Measurements from ENCODE around the gene TPD52L2.

TPD52L2 gene

DNA sequence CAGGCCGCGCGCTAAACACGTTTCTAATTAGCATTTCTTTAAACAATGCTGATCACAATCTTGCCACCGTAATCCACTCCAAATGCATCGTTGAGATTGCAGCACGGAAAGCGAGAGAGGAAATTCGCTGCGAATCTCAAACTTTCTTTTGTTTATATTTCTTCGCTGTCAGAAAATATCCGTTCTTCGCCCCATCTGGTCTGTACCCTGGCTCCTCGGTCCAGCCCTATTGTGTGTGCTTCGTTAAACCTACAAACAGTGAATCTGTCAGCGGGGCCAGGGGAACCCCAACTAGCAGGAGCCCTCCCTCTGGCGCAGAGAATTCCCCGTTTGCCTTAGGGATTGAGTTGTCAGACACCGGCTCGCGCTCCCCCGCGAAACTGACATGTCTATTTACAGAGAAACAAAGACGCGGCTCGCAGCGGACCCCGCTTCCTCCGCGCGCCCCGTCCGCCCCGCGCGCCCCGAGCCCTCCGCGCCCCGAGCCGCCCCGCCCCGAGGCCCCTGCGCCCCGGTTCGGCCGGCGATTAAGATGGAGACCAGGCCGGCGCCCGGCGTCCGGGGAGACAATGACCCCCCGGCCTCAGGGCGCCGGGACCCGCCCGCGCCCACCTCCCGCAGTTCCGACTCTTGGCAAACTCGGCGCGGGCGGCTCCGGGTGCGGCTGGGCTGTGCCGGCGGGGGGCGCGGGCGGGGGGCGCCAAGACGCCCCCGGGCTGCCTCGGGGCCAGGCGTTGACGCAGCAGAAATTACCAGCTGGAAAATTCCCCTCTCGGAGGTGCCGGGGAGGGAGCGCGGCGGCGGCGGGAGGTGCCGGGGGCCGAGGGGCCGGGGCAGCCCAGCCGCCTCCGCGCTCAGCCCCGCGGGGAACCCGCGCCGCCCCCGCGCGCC is 34.9 kb upstream of the TPD52L2 start:
- Mint-ChIP-seq H3K36me3 (ENCODE audit: insufficient read depth) (peaks cover 8% of the 10 kb centered on the region), H3K4me1 (peaks cover 11% of the 10 kb centered on the region), H3K27me3 (peaks cover 55% of the 10 kb centered on the region), H3K27ac (ENCODE audit: low read depth) (peak overlapping the region; percentile 47), H3K9me3 (no peaks in the 10 kb centered on the region), H3K4me3 (peak overlapping the region; percentile 84)
- ATAC-seq (replicated peaks; ENCODE audit: extremely low read depth, poor library complexity, severe bottlenecking), result no peak
- DNase-seq (ENCODE audit: low spot score in 2 of 2), result no peak

DNA sequence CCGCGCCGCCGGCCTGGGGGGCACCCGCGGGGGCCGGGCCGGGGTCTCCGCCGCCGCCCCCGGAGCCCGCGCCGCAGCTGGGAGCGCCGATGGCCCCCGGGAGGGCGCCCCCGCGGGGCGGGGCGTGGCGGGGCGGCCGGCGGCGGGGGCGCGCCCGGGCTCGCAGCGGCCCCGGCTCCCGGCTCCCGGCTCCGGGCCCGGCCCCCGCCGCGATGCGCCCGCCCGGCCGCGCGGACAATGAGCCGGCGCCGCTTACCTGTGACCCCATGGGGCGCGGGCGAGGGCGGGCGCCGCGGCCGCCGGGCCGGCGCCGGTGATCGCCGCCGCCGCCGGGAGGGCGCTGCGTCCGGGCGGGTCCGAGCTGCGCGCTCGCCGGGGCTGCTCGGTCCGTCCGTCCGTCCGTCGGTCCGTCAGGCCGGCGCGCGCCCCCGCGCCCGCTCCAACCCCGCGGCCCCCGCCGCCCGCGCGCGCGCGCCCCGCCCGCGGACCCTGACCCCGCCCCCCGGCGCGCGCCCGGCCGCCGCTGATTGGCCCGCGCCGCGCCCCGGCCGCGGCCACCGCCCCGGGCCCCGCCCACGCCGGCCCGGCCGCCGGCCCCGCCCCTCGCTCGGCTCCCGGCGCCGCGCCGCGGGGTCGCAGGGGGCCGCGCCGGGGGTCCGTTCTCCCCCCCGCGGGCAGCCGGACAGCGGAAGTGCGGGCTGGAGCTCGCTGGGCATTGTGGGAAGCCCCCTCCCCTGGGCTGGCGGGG is 34.1 kb upstream of the TPD52L2 start, which contains the start of gene ZBTB46:
Gene ZBTB46 (minus strand): TSS at position 424 of the 748 bp plus-strand sequence. CDS start 40,507 bp downstream, outside the sequence.
- Mint-ChIP-seq H3K36me3 (ENCODE audit: insufficient read depth) (peaks cover 7% of the 10 kb centered on the region), H3K4me3 (peak within 1 kb of the TSS; percentile 84), H3K9me3 (no peaks in the 10 kb centered on the region), H3K27ac (ENCODE audit: low read depth) (peak within 1 kb of the TSS; percentile 47), H3K4me1 (peaks cover 11% of the 10 kb centered on the region), H3K27me3 (peaks cover 46% of the 10 kb centered on the region)
- no peak for DNase-seq (ENCODE audit: low spot score in 2 of 2)
- no peak for ATAC-seq (replicated peaks; ENCODE audit: extremely low read depth, poor library complexity, severe bottlenecking)

DNA sequence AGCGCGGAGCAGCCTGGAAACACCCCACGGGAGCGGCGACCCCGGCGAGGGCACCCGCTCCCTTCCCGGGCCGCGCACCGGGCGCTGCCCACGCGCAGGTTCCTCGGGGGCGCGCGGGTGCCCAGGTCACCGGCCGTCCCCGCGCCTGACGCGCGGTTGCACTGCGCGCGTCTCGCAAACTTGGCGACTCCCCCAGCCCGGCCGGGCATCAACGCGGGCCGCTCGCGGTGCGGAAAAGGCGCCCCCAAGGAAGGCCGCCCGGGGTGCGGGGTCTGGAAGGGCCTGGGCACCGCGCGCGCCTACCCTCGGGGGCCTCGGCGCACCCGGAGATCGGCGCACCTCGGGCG is 33.5 kb upstream of the TPD52L2 start:
- Mint-ChIP-seq H3K36me3 (ENCODE audit: insufficient read depth) (peaks cover 7% of the 10 kb centered on the region), H3K4me3 (no peak overlapping the region), H3K9me3 (no peaks in the 10 kb centered on the region), H3K27ac (ENCODE audit: low read depth) (no peak overlapping the region), H3K4me1 (peaks cover 11% of the 10 kb centered on the region), H3K27me3 (peaks cover 41% of the 10 kb centered on the region)
- ATAC-seq (replicated peaks; ENCODE audit: extremely low read depth, poor library complexity, severe bottlenecking) (no peak), DNase-seq (ENCODE audit: low spot score in 2 of 2) (no peak)

DNA sequence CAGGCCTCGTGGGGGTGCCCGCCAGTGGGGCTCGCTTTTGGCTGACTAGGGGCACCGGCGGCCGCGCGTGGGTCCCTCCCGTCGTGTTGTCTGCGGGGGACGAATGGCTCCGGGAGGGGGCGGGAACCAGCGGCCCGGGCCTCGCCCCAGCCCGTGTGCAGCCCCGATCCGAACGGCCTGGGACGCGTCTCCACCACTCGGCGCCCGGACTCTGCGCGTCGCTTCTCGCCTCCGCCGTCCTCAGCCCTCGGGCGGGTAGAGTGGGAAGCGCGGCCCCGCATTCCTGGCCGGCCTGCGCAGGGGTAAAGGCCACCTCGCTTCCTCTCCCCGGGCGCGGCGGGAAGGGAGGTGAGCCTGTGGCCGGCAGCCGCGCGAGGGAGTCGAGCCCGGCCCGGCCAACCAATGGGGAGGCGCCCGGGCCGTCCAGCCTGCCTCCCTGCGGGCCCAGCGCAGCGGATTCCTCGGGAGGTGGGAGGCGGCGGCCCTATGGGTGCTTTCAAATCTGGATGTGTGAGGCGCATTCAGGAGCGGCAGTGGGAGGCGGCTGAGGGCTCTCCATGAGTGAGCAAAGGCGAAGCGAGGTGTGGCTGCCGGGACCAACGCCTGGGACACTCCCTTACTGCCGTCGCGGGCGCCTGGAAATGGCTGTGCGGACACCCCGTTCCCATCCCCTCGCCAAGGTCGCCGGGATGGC is 32.9 kb upstream of the TPD52L2 start:
- H3K27ac Mint-ChIP-seq (ENCODE audit: low read depth), result no peak overlapping the region
- H3K9me3 Mint-ChIP-seq, result no peaks in the 10 kb centered on the region
- no peak for ATAC-seq (replicated peaks; ENCODE audit: extremely low read depth, poor library complexity, severe bottlenecking)
- no peak for DNase-seq (ENCODE audit: low spot score in 2 of 2)
- H3K27me3 Mint-ChIP-seq, result peaks cover 41% of the 10 kb centered on the region
- H3K36me3 Mint-ChIP-seq (ENCODE audit: insufficient read depth), result peaks cover 7% of the 10 kb centered on the region
- H3K4me1 Mint-ChIP-seq, result peaks cover 11% of the 10 kb centered on the region
- H3K4me3 Mint-ChIP-seq, result peak overlapping the region; percentile 46

DNA sequence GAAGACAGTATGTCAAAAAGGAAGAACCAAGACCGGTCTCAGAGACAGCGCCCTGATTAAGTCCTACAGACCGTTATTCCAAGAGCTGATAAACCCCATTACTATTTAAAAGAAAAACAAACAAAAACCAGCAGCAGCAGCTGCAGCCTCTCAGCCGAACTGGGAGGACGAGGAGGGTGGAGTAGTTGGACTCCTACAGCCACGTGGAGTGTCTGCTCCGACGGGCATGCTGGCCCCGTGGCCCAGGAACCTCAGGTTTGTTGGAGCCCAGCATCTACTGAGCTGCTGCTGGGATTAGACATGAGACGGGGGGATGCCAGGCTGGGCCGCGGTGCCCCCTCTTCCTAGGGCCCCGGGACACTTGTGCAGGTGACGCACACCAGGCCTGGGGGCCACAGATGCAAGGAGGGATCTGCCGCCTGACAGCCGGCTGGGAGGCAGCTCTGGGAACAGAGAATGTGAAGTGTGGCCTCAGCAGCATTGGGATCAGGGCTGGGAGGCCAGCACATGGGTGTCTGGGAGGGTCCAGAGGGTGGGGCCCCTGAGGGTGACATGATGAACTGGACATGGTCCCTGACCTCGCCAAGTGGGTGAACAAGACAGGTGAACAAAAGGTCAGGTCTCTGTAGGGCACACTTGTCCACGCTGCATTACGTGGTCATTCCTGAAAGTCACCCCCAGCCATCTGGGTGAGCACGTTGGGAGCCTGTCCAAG is 31.1 kb upstream of the TPD52L2 start:
- peak overlapping the region; percentile 46 for H3K4me3 Mint-ChIP-seq
- ATAC-seq (replicated peaks; ENCODE audit: extremely low read depth, poor library complexity, severe bottlenecking) (no peak), DNase-seq (ENCODE audit: low spot score in 2 of 2) (no peak)
- no peak overlapping the region for H3K27ac Mint-ChIP-seq (ENCODE audit: low read depth)
- H3K36me3 Mint-ChIP-seq (ENCODE audit: insufficient read depth), result peaks cover 7% of the 10 kb centered on the region
- H3K9me3 Mint-ChIP-seq, result no peaks in the 10 kb centered on the region
- peaks cover 28% of the 10 kb centered on the region for H3K27me3 Mint-ChIP-seq
- H3K4me1 Mint-ChIP-seq, result peaks cover 11% of the 10 kb centered on the region

DNA sequence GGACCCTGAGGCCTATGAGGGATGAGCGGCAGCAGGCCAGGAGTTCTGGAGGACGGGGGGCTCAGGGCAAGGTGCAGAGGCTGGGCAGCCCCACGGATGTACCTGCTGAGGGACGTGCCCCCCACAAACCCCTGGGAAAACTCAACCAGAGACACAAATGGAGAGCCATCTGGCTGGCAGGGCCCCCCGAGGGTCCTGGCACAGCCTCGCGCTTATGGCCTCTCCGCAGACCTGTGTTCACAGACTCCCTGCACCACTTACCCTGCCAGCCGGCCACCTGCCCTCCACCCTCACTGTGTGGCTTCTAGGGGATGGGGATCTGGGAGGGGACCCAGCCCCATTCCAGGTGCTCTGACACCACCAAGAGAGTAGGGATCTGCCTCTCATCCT is 30.6 kb upstream of the TPD52L2 start:
- H3K4me3 Mint-ChIP-seq, result no peak overlapping the region
- no peaks in the 10 kb centered on the region for H3K9me3 Mint-ChIP-seq
- H3K36me3 Mint-ChIP-seq (ENCODE audit: insufficient read depth), result peaks cover 5% of the 10 kb centered on the region
- H3K27ac Mint-ChIP-seq (ENCODE audit: low read depth), result no peak overlapping the region
- H3K4me1 Mint-ChIP-seq, result peaks cover 8% of the 10 kb centered on the region
- no peak for DNase-seq (ENCODE audit: low spot score in 2 of 2)
- no peak for ATAC-seq (replicated peaks; ENCODE audit: extremely low read depth, poor library complexity, severe bottlenecking)
- peaks cover 22% of the 10 kb centered on the region for H3K27me3 Mint-ChIP-seq

DNA sequence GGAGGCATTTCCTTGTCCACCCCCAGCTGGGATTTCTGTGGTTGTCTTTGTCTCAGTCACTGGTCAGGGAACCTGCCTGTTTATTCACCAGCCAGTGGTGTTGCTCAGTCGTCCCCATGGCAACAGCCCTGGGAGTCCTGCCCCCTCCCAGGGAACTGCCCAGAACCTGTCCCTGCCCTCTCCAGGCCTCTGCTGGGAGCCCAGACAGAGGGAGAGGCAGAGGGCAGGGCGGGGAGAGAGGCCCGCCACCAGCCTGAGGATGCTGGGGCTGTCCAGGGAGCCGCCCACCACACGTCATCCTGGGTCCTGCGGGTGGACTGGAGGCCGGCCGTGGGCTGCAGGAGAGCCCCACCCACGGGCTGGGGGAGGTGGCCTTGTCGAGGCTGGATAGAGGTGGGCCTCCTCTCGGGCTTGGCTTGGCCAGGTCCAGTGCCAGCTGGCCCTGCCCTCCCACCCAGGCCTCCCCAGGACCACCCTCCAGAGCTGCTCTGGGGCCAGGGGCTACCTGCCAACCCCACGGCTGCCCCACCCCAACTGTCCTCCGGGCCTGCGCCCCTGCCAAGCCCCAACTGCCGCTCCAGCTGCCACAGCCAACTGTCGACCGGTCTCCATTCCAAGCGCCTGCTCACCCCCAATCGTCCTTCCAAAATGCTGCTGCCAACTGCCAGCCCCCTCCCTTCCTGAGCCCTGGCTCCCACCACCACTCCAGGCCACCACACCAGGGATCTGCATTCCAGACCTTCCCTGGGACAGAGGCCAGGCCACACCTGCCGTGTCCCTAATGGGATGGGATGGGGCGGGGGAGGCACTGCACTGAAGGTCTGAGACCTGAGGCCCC is 29.8 kb upstream of the TPD52L2 start:
- ATAC-seq (replicated peaks; ENCODE audit: extremely low read depth, poor library complexity, severe bottlenecking), result no peak
- peaks cover 19% of the 10 kb centered on the region for H3K27me3 Mint-ChIP-seq
- no peaks in the 10 kb centered on the region for H3K9me3 Mint-ChIP-seq
- no peaks in the 10 kb centered on the region for H3K36me3 Mint-ChIP-seq (ENCODE audit: insufficient read depth)
- no peak overlapping the region for H3K27ac Mint-ChIP-seq (ENCODE audit: low read depth)
- DNase-seq (ENCODE audit: low spot score in 2 of 2), result no peak
- H3K4me3 Mint-ChIP-seq, result no peak overlapping the region
- H3K4me1 Mint-ChIP-seq, result peaks cover under 1% of the 10 kb centered on the region

DNA sequence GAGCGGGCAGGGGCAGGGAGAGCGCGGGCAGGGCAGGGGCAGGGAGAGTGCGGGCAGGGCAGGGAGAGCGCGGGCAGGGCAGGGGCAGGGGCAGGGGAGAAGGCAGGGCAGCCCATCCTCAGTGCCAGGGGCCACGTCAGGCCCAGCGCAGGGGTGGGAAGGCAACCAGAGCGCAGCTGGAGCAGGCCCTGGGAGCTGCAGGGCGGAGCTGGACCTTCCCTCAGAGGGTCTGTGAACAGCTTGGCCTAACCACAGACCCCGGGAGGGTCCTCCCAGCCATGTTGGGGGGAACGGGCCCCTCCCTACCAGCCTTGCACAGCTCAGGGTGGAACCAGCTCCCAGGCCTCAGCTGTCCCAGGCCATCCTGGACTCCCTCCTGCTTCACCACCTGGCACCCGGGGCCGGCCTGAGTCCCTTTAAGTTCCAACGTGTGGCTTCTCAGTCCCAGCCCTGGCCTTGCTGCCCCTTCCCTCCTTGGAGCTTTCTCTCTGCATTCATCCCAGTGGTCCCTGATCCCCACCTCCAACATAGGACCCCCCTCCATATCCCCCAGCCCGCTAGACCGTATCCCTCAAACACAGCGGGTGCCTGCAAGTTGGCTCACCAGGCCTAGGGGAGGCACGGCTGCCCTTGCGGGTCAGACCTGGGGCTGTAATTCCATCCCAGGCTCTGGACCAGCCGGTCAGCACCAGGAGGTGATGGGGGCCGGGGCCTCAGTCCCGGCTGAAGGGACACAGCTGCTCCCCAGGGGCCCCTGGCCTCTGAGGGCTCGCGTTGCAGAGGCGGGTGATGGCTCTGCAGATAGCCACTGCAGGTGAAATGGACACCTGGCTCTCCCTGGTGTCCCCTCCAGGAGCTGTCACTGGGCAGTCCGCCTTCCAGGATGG is 28.4 kb upstream of the TPD52L2 start:
- DNase-seq (ENCODE audit: low spot score in 2 of 2) (no peak), ATAC-seq (replicated peaks; ENCODE audit: extremely low read depth, poor library complexity, severe bottlenecking) (no peak)
- Mint-ChIP-seq H3K9me3 (no peaks in the 10 kb centered on the region), H3K36me3 (ENCODE audit: insufficient read depth) (no peaks in the 10 kb centered on the region), H3K27ac (ENCODE audit: low read depth) (no peak overlapping the region), H3K27me3 (peaks cover 24% of the 10 kb centered on the region), H3K4me1 (no peaks in the 10 kb centered on the region), H3K4me3 (no peak overlapping the region)

DNA sequence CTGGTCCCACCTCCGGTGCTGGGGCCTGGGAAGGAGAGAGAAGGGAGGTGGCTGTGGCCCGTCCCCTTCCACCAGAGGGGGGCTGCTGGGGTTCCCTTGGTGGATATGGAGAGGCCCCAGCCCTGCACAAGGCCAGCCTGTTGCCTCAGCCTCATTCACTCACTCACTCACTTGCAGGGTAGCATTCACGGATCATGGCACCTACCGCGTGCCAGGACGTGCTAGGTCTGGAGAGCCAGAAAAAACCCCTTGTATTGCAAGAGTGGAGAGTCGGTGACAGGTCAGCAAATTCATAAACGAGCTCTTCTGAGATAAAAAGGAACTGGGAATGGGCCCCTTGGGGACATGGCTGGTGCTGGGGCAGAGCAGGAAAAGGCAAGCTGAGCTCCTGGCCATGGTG is 27.6 kb upstream of the TPD52L2 start:
- no peak for ATAC-seq (replicated peaks; ENCODE audit: extremely low read depth, poor library complexity, severe bottlenecking)
- no peak for DNase-seq (ENCODE audit: low spot score in 2 of 2)
- no peaks in the 10 kb centered on the region for H3K9me3 Mint-ChIP-seq
- H3K36me3 Mint-ChIP-seq (ENCODE audit: insufficient read depth), result no peaks in the 10 kb centered on the region
- H3K4me3 Mint-ChIP-seq, result no peak overlapping the region
- peaks cover 32% of the 10 kb centered on the region for H3K27me3 Mint-ChIP-seq
- H3K27ac Mint-ChIP-seq (ENCODE audit: low read depth), result no peak overlapping the region
- no peaks in the 10 kb centered on the region for H3K4me1 Mint-ChIP-seq

DNA sequence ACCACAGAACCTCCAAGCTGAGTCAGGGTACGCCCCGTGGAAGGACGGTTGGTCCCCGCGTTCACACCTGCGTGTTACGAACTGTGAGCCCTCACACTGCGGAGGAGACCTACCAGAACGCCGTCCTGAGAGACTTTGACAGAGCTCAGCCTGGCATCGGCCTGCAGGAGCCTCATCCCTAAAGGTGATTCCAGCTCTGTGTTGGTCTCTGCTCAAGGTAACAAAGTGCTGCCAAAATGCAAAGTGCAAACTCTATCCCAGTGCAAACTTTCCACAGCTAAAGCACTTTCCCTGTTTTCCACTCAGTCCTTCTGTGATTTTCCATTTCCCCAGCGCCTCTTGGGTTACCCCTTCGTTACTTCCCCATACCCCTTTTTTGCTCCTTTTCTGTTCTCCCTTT is 25.4 kb upstream of the TPD52L2 start:
- Mint-ChIP-seq H3K27ac (ENCODE audit: low read depth) (no peak overlapping the region), H3K36me3 (ENCODE audit: insufficient read depth) (no peaks in the 10 kb centered on the region), H3K4me3 (no peak overlapping the region), H3K4me1 (no peaks in the 10 kb centered on the region), H3K27me3 (peaks cover 36% of the 10 kb centered on the region), H3K9me3 (no peaks in the 10 kb centered on the region)
- DNase-seq (ENCODE audit: low spot score in 2 of 2) (no peak), ATAC-seq (replicated peaks; ENCODE audit: extremely low read depth, poor library complexity, severe bottlenecking) (no peak)

DNA sequence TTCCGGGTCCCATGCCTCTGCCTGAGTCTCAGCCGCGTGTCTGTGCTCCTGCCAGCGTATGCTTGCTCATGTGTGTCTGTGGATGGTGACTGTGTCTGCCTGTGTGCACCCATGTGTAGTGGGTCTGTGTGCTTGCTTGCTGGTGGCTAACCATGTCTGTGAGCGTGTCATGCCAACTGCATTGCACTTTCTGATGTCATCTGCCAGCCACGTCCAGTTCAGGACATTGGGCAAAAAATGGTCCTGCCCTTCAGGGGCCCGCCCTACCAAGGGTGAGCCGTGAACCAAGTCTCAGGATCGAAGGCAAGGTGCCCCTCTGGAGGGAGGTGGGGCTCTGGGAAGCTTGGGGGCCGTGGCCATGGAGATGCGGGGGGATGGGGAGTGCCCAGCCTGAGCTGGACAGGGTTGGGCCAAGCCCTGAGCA is 24.7 kb upstream of the TPD52L2 start:
- Mint-ChIP-seq H3K4me1 (no peaks in the 10 kb centered on the region), H3K36me3 (ENCODE audit: insufficient read depth) (no peaks in the 10 kb centered on the region), H3K4me3 (no peak overlapping the region), H3K27me3 (peaks cover 36% of the 10 kb centered on the region), H3K9me3 (no peaks in the 10 kb centered on the region), H3K27ac (ENCODE audit: low read depth) (no peak overlapping the region)
- ATAC-seq (replicated peaks; ENCODE audit: extremely low read depth, poor library complexity, severe bottlenecking) (no peak), DNase-seq (ENCODE audit: low spot score in 2 of 2) (no peak)

Measured in central memory CD8-positive, alpha-beta T cell (primary cell).